SK-N-MC (cell line): ENCODE measurements around the gene PDLIM3.
"Not testable (repeated sequence)": the region's sequence is repeated elsewhere in the genome, so short reads cannot be mapped to it uniquely, and the experiment has no call there.

Experiments used
- DNase-seq: peaks from one replicate; pipeline ENCODE4 v3.0.0-alpha.2; 2011; ENCODE audit warnings: low read depth, low spot score
- H3K27ac ChIP-seq: fragments of 200-600 bp; sonication (generic); 2 replicates; pipeline ENCODE4 v1.5.1; 2016; ENCODE audit warnings: mixed run types
- H3K36me3 ChIP-seq: fragments of 200-600 bp; sonication (generic); 2 replicates; pipeline ENCODE4 v1.6.1; 2017; ENCODE audit warnings: antibody characterized with exemption, low read length, mixed read lengths; ENCODE audit not compliant: insufficient read depth
- H3K4me3 ChIP-seq: fragments of 200-600 bp; sonication (generic); 2 replicates; pipeline ENCODE4 v1.5.1; 2016
- H3K9ac ChIP-seq: fragments of 200-600 bp; sonication (generic); 2 replicates; pipeline ENCODE4 v1.8.0; 2017; ENCODE audit warnings: mixed run types, mixed read lengths; ENCODE audit not compliant: insufficient read length
- H3K9me3 ChIP-seq: fragments of 200-600 bp; sonication (generic); 2 replicates; pipeline ENCODE4 v1.6.1; 2017; ENCODE audit warnings: low read depth, mild to moderate bottlenecking, antibody characterized with exemption, low read length, moderate library complexity, mixed read lengths
- EZH2 ChIP-seq: fragments of 200-600 bp; sonication (generic); IDR thresholded peaks from one replicate; pipeline ENCODE4 v1.6.1; 2017; ENCODE audit warnings: antibody characterized with exemption
- FOXP2 ChIP-seq: optimal IDR thresholded peaks from 2 replicates; pipeline ENCODE3; 2011; ENCODE audit warnings: mild to moderate bottlenecking, moderate library complexity; ENCODE audit not compliant: insufficient read depth; ENCODE audit errors: extremely low read length, control extremely low read depth
- POLR2AphosphoS5 ChIP-seq: IDR thresholded peaks from 2 replicates; pipeline ENCODE4 v1.6.1; 2012; ENCODE audit warnings: mild to moderate bottlenecking, low read depth, low read length, borderline replicate concordance

PDLIM3 gene

GRCh38 chr4:185518069-185518468 lies 17.2 kb downstream of the PDLIM3 start:
- Histone ChIP-seq H3K9me3 (no peaks in the 10 kb centered on the region), H3K4me3 (no peak overlapping the region), H3K9ac (no peak overlapping the region), H3K27ac (no peak overlapping the region), H3K36me3 (no peaks in the 10 kb centered on the region)
- TF ChIP-seq FOXP2, result no peak
- no peak for TF ChIP-seq POLR2AphosphoS5
- no peak for TF ChIP-seq EZH2
- DNase-seq, result no peak

- TF ChIP-seq POLR2AphosphoS5, result no peak
- no peak for TF ChIP-seq EZH2
- TF ChIP-seq FOXP2, result no peak
- no peak for DNase-seq
- H3K27ac ChIP-seq, result no peak overlapping the region
- H3K9me3 ChIP-seq, result no peaks in the 10 kb centered on the region
- no peak overlapping the region for H3K9ac ChIP-seq
- no peaks in the 10 kb centered on the region for H3K36me3 ChIP-seq
- no peak overlapping the region for H3K4me3 ChIP-seq
Measured at GRCh38 chr4:185515248-185515647, 20.1 kb downstream of the PDLIM3 start.

DNA sequence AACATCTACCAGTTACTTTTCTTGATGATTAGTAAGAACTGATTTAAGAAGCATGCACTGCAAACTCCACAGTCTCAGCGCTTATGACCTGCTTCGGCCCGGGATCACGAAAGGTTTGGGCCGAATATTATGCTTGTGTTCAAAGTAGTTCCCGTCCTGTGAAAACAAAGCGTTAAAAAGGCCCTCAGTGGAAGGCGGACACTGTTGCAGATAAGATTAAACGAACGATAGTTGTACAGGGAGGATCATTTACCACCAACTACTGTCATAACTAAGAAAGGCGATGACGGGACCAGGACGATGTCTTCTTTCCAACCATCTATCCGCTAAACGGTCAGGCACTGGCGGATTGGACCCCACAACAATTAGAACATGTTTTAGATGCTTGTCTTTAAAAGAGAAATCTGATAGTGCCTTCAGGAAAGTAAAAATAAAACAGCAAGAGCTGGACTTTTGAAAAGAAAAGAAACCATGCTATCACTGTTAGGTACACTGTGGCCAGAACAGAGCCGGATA lies 21.1 kb downstream of the PDLIM3 start:
- Histone ChIP-seq H3K9me3 (no peaks in the 10 kb centered on the region), H3K27ac (no peak overlapping the region), H3K9ac (no peak overlapping the region), H3K4me3 (no peak overlapping the region), H3K36me3 (no peaks in the 10 kb centered on the region)
- DNase-seq, result no peak
- TF ChIP-seq FOXP2 (no peak), EZH2 (no peak), POLR2AphosphoS5 (no peak)

DNA sequence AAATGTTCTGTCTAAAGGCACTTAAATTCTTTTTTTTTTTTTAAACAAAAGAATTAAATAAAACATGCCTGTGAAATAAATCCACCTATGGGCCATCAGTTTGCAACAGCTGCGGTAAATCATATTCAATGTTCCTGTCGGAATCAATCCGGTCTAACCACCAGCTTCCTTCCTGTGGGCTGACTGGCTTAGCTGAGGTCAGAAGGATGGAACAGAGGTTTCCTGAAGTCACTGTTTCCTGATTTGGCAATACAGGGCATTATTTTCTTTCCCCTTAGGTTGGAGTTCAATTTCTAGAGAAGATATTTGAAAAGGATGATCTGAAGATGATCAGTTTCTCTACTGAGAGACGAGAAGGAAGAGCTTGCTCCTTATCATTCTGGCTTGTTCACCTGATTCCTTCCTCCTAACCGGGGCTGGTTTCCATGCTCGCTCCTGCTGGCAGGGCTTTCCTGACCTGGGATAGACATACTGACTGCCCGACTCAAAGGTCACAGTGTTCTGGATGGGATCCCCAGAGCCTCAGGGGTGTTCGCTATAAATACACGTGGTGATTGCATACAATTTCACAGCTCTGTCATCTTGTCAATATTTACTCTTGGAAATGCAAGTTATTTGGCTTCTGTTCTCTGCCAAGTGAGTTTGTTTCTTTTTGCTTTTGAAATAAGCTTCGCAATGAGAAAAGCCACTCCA lies 21.7 kb downstream of the PDLIM3 start:
- TF ChIP-seq EZH2, result no peak
- TF ChIP-seq FOXP2, result no peak
- no peak for TF ChIP-seq POLR2AphosphoS5
- Histone ChIP-seq H3K9ac (no peak overlapping the region), H3K9me3 (no peaks in the 10 kb centered on the region), H3K27ac (no peak overlapping the region), H3K4me3 (no peak overlapping the region), H3K36me3 (no peaks in the 10 kb centered on the region)
- DNase-seq, result no peak

GRCh38 chr4:185512516-185512915 lies 22.8 kb downstream of the PDLIM3 start:
- no peak for DNase-seq
- Histone ChIP-seq H3K36me3 (no peaks in the 10 kb centered on the region), H3K27ac (no peak overlapping the region), H3K9ac (no peak overlapping the region), H3K4me3 (no peak overlapping the region), H3K9me3 (no peaks in the 10 kb centered on the region)
- TF ChIP-seq FOXP2, result no peak
- no peak for TF ChIP-seq POLR2AphosphoS5
- TF ChIP-seq EZH2, result no peak

- not testable (repeated sequence) for H3K36me3 ChIP-seq, H3K9ac ChIP-seq, H3K4me3 ChIP-seq, H3K9me3 ChIP-seq, H3K27ac ChIP-seq, DNase-seq
Measured at GRCh38 chr4:185511243-185511642, 24.1 kb downstream of the PDLIM3 start.

DNA sequence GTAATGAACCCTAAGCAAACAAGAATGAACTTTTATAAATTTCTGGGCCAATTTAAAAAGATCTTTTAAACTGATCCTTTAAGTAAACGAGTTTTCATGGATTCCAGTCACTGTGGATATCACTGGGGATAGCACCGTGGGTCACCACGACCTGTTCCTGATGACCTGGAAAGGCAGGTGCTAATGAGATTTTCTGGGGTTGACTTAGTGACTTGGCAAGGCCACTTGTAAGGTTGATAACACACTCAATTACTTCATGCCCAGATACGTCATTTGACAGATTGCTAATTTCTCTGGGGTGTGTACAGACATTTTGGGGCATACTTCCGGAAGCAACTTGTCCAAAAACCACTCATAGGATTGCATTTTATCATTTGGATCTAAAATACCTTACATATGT lies 24.5 kb downstream of the PDLIM3 start:
- H3K9ac ChIP-seq, result no peak overlapping the region
- no peaks in the 10 kb centered on the region for H3K36me3 ChIP-seq
- no peaks in the 10 kb centered on the region for H3K9me3 ChIP-seq
- H3K27ac ChIP-seq, result no peak overlapping the region
- no peak overlapping the region for H3K4me3 ChIP-seq
- TF ChIP-seq FOXP2 (no peak), EZH2 (no peak), POLR2AphosphoS5 (no peak)
- no peak for DNase-seq

DNA sequence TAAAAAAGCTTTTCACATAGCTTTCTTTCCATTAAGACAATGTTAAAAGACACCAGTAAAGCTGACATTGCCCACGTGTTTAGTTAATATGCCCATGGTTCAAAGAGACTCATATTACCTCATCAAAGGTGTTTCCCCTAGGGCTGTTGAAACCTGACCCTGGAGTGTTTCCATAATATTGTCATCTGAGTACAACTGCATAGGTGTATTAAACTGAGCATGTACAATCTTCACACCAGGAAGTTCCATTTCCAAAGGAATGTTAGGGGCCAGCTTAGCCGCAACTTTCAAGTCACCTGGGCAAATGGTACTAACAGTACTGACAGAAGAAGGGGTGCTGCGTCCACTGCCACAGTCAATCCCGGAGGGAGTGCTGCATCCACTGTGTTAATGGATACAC lies 27.1 kb downstream of the PDLIM3 start:
- no peak for DNase-seq
- H3K9me3 ChIP-seq, result no peaks in the 10 kb centered on the region
- H3K4me3 ChIP-seq, result no peak overlapping the region
- H3K27ac ChIP-seq, result no peak overlapping the region
- H3K9ac ChIP-seq, result no peak overlapping the region
- no peaks in the 10 kb centered on the region for H3K36me3 ChIP-seq
- no peak for TF ChIP-seq EZH2
- no peak for TF ChIP-seq POLR2AphosphoS5
- no peak for TF ChIP-seq FOXP2

DNA sequence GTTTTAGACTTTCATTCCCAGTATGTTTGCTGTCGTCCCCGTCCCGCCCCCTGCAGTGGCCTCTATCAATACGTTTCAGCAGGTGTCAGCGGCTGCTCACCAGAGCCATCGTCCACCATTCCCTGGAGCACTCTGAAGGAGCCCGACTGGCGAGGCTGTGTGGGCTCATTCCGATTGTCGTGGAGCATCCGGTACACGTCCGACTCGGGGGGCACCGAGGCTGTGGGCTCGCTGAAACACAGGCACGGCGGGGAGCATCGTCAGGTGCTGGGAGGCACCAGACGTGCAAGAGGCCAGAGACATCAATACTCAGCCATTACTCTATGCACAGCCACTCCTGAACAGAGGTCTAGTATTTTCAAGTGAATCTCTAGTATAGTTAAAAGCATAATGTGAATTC lies 28.9 kb downstream of the PDLIM3 start:
- no peak overlapping the region for H3K9ac ChIP-seq
- H3K9me3 ChIP-seq, result no peaks in the 10 kb centered on the region
- no peak overlapping the region for H3K4me3 ChIP-seq
- H3K27ac ChIP-seq, result no peak overlapping the region
- DNase-seq, result no peak
- H3K36me3 ChIP-seq, result no peaks in the 10 kb centered on the region
- TF ChIP-seq POLR2AphosphoS5 (no peak), FOXP2 (no peak), EZH2 (no peak)
